ENCODE results near the gene FBL.

Gene FBL

GRCh38 chr19:39828015-39828653 is 18.0 kb downstream of the FBL start:
- no peak for DNase-seq (ENCODE audit: low read depth)
- H3K4me3 ChIP-seq (replicated peaks; ENCODE audit: low read depth, low read length): no peak overlapping the region

GRCh38 chr19:39827216-39827615 is 19.0 kb downstream of the FBL start:
- no peak for TF ChIP-seq CTCF (IDR thresholded peaks at IDR 0.05; ENCODE audit: low read length, missing control alignments)
- no peak overlapping the region for H3K4me3 ChIP-seq (replicated peaks; ENCODE audit: low read depth, low read length)

More at GRCh38 chr19:39828015-39828653, 18.0 kb downstream of the FBL start:
- no peak for TF ChIP-seq CTCF (IDR thresholded peaks at IDR 0.05; ENCODE audit: low read length, missing control alignments)

DNA sequence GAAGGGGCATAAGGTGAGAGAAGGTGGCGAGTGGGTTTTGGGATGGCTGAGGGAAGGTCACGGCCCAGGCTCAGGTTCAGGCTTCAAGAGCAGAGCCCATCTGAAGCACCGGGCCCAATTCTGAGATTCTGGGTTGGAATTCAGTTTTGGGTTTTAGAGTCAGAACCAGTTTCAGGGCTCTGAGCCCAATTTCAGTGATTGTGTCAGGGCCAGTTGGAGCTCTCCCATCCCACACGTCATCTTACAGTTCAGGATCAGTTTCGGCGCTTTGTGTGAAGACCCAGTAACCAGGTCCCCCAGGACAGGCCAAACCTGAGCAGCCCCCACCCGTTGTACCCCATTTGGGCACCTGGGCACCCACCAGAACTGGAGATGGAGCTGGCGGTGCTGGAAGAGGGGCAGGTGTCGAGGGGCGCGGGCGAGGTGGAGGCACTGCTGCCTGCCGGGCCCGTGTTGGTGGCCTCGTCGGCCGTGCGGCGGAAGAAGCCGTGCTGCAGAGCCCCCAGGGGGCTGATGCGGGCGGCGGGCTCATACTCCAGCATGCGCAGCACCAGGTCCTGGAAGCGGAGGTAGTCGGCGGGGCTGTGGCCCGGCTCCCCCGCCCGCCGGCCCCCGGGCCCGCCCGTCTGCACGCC is 19.8 kb downstream of the FBL start:
- no peak overlapping the region for H3K4me3 ChIP-seq (replicated peaks; ENCODE audit: low read depth, low read length)
- TF ChIP-seq CTCF (IDR thresholded peaks at IDR 0.05; ENCODE audit: low read length, missing control alignments): no peak

More at GRCh38 chr19:39827216-39827615, 19.0 kb downstream of the FBL start:
- no peak for DNase-seq (ENCODE audit: low read depth)

GRCh38 chr19:39825531-39826076 is 20.6 kb downstream of the FBL start:
- DNase-seq (ENCODE audit: low read depth): no peak
- no peak for TF ChIP-seq CTCF (IDR thresholded peaks at IDR 0.05; ENCODE audit: low read length, missing control alignments)
- H3K4me3 ChIP-seq (replicated peaks; ENCODE audit: low read depth, low read length): no peak overlapping the region

More for the DNA sequence above, 19.8 kb downstream of the FBL start:
- no peak for DNase-seq (ENCODE audit: low read depth)

DNA sequence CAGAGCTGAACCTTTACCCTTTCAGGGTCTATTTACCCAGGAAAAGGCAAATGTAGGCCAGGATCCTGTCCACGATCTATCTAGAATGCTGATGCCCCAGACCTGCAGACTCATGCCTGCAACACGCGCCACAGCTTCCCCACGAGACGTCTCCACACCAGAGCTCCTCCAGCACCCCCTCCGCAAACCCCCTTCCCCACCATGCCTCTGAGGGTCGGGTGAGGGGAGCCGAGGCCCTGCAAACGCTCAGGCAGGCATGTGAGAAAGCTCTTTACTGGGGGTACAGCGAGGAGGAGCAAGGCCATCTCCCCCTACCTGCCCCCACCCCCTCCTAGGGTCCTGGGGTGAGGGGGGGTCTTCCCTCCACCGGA is 21.1 kb downstream of the FBL start:
- H3K4me3 ChIP-seq (replicated peaks; ENCODE audit: low read depth, low read length): no peak overlapping the region
- TF ChIP-seq CTCF (IDR thresholded peaks at IDR 0.05; ENCODE audit: low read length, missing control alignments): no peak
- no peak for DNase-seq (ENCODE audit: low read depth)

DNA sequence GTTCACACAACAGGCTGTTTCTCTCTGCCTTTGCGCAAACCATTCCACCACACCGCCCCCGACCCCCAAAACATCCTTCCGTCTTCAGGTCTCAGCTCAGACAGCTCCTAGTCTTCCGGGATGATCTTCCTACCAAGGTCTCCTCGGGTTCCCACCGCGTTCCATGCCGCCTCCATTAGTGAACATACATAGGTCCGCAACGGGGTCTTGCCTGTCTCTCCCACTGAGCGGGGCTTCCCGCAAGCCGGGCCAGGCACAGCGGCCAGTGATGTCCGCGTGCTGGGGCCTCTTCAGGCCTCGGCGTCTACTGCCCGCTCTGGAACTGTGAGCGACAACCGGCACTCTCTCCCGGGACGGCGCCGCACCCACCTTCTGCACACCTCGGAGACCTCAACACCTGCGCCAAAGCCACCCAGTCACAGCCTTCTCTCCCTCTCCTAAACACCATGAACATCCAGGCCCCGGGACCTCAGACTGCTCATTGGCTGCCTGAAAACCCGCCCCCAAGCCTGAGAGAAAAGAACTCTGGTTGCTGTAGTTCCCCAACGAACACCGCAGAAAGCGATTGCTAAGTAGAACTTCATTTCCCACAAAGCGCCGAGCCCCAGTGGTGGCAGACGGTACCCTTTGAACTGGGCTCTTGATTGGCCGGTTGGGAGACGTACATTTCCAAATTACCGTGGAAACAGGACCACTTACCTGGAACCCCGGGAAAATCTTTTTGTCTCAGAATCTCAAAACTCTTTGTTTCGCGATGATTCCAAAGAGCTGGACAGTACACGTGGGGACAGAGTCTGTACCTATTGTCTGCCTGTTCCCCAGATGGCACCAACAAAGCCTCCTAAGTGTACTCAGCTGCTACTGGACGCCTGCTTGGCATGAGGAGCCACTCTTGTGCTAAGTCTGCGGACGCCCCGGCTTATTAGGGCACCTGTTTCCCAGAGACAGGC is 21.8 kb downstream of the FBL start:
- no peak for TF ChIP-seq CTCF (IDR thresholded peaks at IDR 0.05; ENCODE audit: low read length, missing control alignments)

More for the DNA sequence above, 21.8 kb downstream of the FBL start:
- DNase-seq (ENCODE audit: low read depth): peak; percentile 94
- H3K4me3 ChIP-seq (replicated peaks; ENCODE audit: low read depth, low read length): peak overlapping the region; percentile 89

Measured in fibroblast of pulmonary artery (primary cell).